Measurements from ENCODE around the gene PLA2G1B.

PLA2G1B gene

DNA sequence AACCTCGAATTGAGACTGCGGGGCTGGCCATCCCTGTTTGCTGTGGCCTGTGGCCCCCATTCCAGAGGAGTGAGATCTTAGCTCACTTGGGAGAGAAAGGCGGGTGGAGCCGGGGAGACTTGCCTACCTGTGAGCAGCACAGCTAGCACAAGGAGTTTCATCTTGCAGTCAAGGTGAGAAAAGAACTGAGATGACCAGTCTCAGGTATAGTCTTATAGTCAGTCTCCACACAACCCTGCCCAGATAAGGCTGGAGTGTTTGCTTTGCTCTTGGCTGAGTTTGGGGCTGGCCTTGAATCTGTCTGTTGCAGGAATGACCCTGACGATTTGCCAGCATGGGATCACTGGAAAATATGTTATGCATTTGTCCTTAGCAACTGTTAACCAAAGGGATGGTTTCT is at the start of gene PLA2G1B:
Gene PLA2G1B (minus strand): TSS at position 187 of the 400 bp plus-strand sequence. CDS start 26 bp downstream, at position 161.
- DNase-seq, result no peak

- no peak for DNase-seq
These were observed 49.5 kb upstream of the PLA2G1B start for GRCh38 chr12:120376934-120377572.

- DNase-seq, result no peak
These were observed 48.8 kb upstream of the PLA2G1B start for GRCh38 chr12:120376416-120376815.

DNA sequence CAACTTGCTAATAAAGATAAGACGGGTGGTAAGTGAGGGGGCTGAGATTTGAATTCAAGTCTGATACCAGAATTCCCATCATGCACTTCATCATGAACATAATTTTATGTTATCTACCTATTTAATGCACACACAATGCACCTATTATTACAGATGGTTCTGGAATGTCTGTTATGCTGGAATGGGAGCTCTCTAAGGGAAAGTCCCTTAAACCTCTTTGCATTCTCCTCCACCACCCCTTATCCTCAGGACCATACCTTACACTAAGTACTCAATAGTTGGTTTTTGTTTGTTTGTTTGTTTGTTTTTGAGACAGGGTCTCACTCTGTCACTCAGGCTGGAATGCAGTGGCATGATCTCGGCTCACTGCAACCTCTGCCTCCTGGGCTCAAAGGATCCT is 48.4 kb upstream of the PLA2G1B start:
- DNase-seq, result no peak

GRCh38 chr12:120373683-120374082 is 46.1 kb upstream of the PLA2G1B start:
- DNase-seq, result no peak

- no peak for DNase-seq
These were observed 43.0 kb upstream of the PLA2G1B start for GRCh38 chr12:120370343-120371243.

- no peak for DNase-seq
These were observed 42.2 kb upstream of the PLA2G1B start for GRCh38 chr12:120369603-120370342.

- DNase-seq, result peak; percentile 13
These were observed 41.4 kb upstream of the PLA2G1B start, which contains the start of gene MSI1 for GRCh38 chr12:120368789-120369602. Gene MSI1 (minus strand): TSS chr12:120369164. CDS start chr12:120369091, 73 bp downstream.

DNA sequence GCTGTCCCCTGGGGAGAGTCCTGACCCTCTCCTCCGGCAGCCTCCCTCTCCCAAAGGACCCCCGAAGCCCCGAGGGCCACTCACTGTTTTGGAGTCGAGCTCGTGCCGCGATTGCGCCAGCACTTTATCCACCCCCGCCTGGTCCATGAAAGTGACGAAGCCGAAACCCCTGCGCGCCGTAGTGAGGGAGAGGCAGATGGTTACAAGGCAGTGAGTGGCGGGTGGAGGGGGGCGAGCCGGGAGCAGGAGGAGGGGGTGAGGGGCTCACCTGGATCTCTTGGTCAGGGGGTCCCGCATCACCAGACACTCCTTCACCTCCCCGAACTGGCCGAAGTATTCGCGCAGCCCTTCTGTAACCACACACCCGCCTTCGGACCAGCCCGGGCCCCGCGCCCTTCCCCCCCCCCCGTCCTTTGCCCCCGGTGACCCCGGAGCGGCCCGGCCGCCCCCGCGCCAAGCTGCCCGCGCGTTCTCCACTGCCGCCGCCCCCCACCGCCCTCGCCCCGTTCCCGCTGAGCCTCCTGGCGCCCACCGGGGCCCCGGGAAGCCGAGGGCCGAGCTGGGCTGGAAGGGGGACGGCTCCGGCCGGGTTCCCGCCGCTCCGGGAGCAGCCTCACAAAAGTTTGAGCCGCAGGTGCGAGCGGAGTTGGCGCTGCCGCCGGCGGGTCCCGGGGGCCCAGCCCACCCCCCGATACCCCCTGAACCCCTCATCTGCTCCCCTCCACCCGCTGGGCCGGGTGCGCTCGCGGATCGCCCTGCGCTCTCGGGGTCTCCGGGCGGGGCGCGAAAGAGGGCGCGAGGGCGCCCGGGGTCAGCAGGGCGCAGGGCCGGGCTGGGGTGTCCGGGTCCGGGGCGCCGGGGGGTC is 40.6 kb upstream of the PLA2G1B start:
- peak; percentile 28 for DNase-seq

GRCh38 chr12:120367233-120367923 is 39.8 kb upstream of the PLA2G1B start:
- no peak for DNase-seq

- no peak for DNase-seq
These were observed 39.3 kb upstream of the PLA2G1B start for GRCh38 chr12:120366845-120367232.

DNA sequence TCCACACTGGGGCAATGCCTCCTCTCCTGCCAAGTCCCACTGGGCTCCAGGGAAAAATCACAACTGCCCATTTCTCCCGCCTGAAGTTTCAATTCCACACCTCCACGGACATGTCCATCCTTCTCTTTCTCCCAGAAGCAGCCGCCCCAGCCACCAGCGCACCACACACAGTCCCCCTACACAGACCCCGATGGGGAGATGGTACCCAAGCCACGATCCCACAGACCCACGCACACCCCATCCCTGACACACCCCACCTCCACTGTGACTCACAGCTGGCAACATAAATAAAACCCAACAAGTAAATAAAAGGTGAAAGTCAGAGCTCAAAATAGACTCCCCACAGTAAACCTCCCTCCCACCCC is 38.7 kb upstream of the PLA2G1B start:
- no peak for DNase-seq

DNA sequence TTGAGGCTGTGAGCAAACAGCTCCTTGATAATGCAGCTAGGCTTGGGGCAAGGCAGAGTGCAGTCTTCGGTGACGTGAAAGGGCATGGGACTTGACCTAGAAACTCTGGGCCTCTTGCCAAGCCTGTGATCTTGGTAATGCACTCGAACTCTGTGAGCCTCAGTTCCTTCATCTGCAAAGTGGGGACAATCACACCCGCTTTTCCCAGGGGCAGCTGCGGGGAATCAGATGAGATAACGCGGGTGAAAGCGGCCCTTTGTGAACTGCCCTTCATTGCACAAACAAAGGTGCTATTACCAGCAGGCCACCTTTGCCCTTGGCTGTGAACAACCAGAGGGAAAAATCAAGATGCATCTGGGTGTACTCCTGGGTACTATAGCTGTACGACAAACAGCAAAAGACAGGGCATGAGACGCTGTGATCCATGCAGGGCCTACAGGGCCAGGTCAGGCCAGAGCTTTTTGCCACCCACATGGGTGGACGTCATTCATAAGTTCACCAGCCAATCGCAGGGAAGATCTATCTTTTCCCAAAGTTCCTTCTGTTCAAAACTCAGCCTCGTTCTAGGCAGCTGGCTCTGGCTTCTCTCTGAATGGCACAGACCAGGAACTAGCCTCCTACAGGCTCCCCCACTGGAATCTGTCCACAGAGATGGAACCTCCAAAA is 38.2 kb upstream of the PLA2G1B start:
- DNase-seq, result no peak

GRCh38 chr12:120364487-120364886 is 36.9 kb upstream of the PLA2G1B start:
- no peak for DNase-seq

GRCh38 chr12:120363274-120363855 is 35.8 kb upstream of the PLA2G1B start:
- peak; percentile 54 for DNase-seq

DNA sequence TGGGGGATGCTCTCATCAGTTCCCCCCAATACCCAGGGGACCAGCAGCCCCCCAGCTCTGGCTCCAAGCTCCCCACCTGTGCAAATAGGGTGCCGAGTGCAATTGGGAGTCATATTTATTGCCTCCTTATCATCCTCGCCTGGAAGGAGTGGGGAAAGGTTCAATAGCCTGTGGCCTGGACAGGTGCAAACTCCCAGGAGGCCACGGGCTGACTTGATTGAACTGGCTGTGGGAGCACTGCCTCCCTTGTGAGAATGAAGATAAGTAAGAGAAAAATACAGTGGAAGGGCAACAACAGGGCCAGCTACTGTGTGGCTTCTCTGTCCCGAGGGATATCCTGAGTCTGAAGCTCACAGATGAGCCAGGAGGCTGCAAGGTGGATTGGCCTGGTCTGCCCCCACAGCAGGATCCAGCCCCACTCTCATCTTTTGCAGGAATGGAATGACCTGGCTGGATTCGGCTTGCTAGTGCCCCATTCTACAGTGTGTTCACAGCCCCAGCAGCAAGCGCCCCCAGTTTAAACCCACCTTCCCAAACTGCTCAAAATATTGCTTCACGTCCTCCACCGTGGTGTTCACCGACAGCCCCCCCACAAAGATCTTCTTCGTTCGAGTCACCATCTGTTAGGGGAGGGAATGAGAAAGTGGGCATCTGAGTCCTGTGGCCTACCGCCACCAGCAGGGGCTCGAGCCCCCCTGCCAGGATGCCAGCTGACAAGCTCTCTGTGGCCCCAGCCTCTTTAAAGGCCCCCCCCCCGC is 35.1 kb upstream of the PLA2G1B start:
- peak; percentile 31 for DNase-seq

DNA sequence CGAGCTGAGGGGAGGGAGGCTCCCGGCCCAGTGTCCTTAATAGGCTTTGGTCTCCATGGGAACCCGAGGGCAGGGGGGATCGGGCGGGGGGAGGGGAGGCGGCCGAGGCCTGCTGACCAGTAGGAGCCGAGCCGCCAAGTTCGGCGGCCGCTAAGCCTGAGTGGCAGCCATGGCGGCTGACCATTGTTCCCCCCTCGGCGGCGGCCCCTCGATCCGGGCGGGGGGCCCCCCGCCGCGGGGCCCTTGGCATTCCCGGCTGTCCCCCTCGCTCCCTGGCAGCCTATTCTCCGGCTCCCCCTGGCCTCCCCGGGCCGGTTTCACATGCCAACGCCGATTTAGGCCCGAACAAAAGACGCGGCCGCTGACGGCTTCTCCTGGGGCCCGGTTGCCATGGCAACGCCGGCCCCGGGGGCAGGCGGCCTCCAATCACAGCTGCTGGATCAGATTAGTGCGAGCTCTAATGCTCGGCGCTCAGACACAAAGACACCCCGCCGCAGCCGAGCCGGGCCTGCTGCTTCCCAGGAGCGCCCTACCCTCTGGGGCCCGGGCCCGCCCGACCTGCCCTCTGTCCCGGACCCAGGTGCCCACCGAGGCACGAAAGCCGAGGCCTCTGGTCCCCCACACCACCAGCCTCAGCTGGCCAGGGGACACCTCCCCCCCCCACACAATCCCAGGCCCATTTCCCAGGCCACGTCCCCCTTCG is 34.1 kb upstream of the PLA2G1B start:
- DNase-seq, result peak; percentile 93

- no peak for DNase-seq
These were observed 31.5 kb upstream of the PLA2G1B start for GRCh38 chr12:120359128-120359527.
